HG03060 (cell line): ENCODE results near the gene LRRC32.

Experiments used
- ATAC-seq: cut with Tn5 transposase; IDR thresholded peaks from one replicate; pipeline ENCODE4 v1.9.1; 2021; ENCODE audit warnings: low read depth, moderate number of reproducible peaks; ENCODE audit not compliant: unreplicated experiment

Gene LRRC32

DNA sequence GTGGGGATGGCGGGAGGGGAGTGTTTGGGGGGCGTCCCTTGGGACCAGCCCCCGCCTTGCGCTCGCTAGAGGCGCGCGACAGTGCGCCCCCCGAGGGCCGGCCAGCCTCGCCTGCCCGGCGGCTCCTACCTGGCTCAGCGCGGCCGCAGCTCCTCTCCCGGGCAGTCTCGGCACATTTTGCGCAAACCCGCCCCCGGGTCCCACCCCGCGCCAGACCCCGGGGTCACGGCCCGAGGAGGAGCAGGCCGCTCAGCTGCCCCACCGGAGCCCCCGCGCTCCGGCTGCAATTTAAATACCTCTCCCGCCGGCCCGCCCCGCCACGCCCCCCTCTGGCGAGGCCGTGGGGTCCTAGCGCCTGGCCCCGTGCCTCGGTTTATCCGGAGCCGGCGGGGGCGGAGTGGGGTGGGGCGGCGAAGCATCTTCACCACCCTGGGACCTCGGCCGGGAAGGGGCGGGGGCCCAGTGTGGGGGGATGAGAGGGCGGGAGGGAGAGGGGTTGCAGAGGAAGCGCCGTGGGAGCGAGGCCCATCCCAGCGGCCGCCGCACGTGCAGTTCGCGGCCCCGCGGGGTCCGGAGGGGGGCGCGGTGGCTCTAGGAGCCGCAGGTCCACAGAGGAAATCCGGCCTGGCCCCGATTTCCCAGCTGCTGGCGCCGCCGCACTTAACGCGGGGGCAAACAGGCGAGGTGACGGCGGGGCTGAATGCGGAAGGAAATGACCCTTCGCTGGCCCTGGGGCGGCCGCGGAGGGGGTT, at the start of gene LRRC32:
Gene LRRC32, minus strand, starts transcription at position 263 of the 752 bp plus-strand sequence. CDS start 4,793 bp downstream, outside the sequence.
- no peak for ATAC-seq

DNA sequence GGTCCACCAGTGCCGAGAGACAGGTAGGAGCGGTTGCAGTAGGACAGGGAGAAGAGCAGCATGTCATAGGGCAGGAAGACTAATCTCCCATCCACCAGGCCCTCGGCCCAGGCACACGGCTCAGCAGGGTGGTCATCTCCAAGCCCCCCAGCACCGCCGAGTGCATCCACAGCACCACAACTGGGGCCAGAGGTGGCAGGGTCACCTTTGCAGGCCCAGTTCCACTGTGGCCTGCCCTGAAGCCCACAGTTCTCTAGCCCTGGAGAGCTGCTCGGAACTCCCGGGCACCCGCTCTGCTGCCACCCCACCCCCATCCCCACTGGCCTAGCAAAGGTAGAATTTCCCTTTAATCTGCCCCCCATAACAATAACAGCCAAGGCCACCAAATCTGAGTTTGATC, 49.1 kb upstream of the LRRC32 start:
- ATAC-seq = no peak

- no peak for ATAC-seq
Observed at GRCh38 chr11:76719281-76719680, 48.7 kb upstream of the LRRC32 start.

GRCh38 chr11:76717816-76718215, 47.3 kb upstream of the LRRC32 start:
- no peak for ATAC-seq

DNA sequence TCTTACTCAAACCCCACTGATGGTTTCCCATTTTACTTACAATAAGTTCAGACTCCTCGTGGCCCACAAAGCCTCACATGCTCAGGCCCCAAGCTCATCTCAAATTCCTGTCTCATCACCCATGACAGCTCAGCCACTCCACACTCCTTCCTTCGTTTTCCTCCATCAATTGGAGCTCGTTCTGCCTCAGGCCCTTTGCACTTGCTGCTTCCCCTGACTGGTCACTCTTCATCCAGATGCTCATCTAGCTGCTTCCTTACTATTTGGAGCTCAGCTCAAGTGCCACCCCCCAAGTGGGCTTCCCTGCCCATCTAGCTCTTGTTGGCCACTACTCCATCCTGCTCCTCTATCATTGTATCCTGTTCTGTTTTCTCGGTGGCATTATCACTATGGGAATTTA, 46.8 kb upstream of the LRRC32 start:
- ATAC-seq = no peak

- ATAC-seq = no peak
Observed at GRCh38 chr11:76716268-76716667, 45.7 kb upstream of the LRRC32 start.

GRCh38 chr11:76714493-76714892, 43.9 kb upstream of the LRRC32 start:
- ATAC-seq = no peak

GRCh38 chr11:76713499-76713898, 43.0 kb upstream of the LRRC32 start:
- ATAC-seq = no peak

GRCh38 chr11:76712125-76712524, 41.6 kb upstream of the LRRC32 start:
- ATAC-seq = no peak

- ATAC-seq = no peak
Observed at GRCh38 chr11:76709756-76710155, 39.2 kb upstream of the LRRC32 start.

DNA sequence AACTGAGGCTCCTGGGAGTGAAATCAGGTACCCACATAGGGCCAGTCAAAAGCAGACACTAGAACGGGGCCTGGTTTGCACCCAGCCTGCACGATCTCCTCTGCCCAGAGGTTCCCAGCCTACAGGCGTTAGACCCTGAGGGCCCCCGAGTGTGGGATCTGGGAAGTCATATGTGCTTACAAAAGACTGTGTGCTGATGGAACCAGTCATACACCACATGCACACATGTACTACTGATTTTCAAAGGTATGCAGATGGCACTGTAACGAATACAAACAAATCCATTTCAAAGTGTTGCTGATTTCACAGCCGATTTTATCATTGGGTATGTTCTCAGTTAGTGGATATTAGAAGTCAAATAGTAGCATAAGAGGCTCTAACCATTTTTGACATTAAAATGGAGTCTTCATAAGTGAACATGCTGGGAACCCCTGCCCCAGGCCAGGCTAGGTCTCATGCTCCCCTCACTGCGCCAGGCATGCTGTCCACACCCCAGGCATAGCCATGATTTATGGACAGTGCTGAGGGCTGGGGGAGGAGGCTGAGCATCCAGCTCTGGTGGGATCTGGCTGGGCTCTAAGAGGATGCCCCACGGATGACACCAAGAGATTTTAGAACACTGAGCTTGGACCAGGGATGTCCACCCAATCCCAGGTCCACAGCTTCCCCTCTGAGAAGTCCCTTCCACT, 38.6 kb upstream of the LRRC32 start:
- ATAC-seq = no peak

DNA sequence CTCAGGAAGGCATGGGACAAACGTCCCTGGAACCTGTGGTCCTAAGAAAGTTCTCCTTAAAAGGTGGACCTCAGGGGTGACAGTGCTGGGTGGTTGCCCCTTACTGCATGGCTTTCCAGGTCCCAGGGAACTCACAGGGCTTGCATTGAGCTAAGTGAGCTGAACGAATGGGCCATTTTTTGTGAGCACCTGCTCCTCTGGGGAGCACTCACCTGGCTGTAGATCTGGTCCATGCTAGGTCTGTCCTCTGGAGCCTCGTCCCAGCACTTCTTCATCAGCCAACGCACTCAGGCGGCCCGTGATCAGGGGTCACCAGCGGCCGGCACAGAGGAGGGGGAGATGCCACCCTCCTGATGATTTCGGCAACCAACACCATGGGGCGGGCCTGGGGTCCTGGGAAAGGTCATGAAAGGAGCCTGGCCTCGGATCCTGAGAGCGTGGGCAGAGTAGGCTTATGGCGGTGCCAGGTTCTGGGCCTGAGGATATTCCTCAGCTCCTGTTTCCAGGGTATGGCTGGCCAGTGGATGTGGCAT, 36.8 kb upstream of the LRRC32 start:
- no peak for ATAC-seq

GRCh38 chr11:76706667-76707066, 36.1 kb upstream of the LRRC32 start:
- ATAC-seq = no peak

DNA sequence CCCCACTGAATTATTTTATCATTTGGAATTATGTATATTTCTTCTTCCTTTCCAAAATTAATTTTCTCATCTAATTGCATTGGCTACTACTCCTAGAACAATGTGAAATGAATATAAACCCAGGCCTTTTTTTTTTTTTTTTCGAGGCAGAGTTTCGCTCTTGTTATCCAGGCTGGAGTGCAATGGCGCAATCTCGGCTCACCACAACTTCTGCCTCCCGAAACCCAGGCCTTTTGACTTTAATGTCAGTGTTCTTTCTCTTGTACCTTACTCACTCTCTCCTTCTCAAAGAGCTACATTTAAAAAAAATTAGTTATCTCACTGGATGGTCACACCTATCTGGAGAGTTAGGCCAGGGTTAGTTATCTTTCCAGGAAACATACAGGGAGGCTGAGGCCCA, 35.3 kb upstream of the LRRC32 start:
- no peak for ATAC-seq

- no peak for ATAC-seq
Observed at GRCh38 chr11:76704171-76704948, 33.8 kb upstream of the LRRC32 start.

DNA sequence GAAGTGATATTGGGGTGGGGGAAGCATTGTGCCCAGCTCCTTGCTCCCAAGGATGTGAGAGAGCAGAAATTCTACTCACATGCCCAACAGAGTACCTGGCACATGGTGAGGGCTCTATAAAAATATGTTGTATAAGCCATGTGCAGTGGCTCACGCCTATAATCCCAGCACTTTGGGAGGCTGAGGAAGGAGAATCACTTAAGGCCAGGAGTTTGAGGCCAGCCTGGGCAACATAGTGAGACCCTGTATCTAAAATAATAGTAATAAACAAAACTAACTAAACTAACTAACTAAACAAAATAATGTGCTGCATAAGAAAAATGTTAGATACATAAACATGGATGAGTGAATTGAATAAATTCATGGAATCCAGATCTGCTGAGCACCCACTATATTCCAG, 33.2 kb upstream of the LRRC32 start:
- ATAC-seq = no peak

DNA sequence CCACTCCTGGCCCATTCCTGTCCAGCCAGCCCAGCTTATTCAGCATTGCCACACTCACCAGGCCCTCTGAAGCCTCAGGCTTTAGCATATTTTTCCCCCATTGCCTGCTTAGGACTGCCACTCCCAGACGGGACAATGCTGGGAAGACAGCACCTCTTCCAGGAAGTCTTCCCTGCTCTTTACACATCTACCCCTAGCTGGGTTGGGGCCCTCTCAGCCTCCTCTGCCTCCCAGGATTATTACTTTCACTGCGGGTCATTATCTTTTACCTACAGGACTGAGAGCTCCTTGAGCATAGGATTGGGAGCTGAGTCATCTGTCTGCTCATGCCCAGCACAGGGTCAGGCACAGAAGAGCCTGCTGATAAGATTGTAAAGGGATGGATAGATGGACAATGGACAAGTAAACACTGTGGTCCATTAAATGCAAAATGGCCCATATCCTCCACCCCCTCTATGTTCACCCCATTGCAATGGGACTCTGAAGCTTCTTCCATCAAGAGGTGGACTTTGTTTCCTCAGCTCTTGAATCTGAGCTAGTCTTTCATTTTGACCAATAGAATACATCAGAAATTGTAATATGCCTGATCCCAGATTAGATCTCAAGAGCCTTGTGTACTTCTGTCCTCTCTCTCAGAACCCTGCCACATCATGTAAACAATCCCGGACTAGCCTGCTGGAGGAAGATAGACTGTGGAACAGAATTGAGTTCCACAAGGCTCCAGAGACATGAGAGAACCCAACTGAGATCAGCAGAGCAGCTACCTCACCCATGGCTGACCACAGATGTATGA, 32.0 kb upstream of the LRRC32 start:
- no peak for ATAC-seq

DNA sequence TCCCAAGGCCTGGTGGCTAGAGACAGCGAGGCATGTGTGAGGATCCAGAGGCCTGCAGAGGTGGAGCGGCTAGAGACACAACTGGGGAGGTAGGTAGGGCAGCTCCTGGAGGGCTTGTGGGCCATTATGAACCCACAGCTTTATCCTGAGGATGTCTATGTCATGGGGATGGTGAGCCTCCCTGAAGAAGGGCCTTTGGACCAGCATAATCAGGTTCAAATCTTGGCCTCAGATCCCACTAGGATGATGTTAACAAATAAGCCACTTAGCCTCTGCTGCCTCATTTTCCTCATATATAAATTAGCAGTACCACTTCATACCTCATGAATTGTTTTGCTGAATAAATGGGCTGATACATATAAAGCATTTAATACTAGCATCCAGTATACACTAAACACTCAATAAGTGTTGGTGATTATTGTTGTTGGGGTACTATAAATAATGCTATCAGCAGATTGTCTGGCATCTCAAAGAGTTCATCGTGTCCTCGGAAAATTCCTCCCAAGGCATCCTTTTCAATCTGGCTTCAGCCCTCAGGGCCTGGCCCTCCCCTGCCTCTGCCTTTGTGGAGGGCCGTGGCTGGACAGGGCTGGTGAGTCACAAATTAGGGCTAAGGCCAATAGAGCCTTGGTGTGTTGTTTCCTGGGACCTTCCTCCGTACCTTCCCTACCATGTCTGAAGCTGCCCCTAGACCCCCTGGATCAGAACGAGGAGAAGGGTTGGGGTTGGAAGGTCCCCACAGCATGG, 30.9 kb upstream of the LRRC32 start:
- ATAC-seq = no peak

DNA sequence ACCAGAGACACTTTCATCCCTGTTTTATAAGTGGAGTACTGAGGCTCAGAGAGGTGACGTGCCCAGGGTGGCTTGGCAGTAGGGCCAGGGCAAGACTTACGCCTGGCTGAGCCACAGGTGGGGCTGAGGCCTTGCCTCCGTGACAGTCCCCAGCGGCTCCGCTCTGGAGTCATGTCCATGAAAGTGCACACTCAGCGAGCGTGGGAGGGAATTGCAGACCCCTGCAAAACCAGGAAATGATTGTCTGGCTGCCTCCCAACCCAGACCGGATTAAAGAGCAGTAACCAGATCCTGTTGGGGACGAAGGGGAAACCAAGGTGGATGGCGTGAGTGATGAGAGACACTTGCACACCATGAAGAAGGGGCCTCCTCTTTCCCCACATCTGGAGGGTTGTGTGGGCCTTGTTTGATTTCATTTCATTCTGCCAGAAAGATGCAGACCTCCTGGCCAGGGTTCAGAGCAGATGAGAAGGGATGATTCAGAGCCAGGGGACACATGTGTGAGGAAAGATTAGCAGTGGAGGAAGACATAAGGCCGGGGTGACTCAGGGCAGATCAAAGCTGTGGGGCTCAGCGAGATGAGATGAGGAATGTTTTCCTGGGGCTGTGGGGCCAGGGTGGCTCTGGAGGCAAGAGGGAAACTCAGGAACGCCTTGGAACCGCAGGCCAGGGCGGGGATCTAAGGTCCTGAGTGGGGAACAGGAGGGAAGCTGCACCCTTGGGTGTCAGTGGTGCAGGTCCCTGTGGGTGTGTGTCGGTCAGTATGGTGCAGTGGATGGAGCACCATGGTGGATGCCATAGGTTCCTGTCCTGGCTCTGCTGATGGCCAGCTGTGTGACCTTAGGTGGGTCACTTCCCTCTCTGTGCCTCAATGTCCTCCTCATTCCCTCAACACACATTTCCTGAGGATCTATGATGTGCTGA, 29.9 kb upstream of the LRRC32 start:
- no peak for ATAC-seq
